ENCODE data around the gene BRD3OS. TPM values are rescaled to one million over a fixed set of nuclear protein-coding genes. Genes with fewer than 3 reads are reported as not detected.

BRD3OS gene
- total and polyA plus RNA-seq, 2 of the 13 experiments (the other 11 are each of a cell fraction or from before 2014, with no cell fraction given) = 4.9 to 5.7 TPM

DNA sequence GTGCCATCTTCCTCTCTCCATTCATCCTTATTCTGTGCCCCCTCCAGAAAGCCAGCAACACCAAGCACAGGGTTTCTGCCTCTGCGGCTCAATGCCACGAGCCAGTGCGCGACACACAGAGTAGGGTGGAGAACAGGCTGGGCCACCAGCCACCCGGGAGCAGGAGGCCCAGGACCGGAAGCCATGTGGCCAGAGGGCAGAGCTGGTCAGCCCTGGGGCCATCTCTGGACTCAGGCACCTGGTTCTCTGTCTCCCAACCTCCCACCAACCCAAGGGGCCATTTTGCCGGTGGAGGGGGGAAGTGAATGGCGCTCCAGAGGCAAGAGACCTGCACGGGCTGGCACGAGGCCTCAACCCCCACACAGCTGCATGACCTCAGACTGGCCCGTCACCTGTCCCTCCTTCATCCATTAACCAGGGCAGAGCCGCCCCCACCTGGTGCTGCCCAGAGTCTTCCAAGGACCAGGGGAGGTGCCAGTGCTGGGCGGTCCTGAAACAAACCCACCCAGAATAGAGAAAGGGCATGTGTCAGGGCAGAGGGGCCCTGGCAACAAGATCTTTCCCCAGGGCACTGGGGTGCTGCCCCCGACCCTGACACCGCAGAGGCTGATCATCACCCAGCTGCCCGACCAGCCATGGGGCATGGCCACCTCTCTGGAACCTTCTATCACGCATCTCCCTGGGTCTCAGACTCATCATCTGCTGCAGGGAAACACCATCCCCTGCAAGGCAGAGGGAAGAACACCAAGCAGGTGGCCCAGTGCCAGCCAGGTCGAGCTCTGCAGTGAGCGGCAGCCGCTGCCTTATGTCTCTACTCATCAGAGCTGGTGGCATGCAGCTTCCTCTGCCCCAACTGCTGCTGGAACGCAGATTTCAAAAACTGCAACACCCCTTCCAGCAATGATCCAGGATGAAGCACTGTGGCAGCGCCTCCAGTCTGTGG lies 45.1 kb upstream of the BRD3OS start (continued):
- TF ChIP-seq, protein P1, sequence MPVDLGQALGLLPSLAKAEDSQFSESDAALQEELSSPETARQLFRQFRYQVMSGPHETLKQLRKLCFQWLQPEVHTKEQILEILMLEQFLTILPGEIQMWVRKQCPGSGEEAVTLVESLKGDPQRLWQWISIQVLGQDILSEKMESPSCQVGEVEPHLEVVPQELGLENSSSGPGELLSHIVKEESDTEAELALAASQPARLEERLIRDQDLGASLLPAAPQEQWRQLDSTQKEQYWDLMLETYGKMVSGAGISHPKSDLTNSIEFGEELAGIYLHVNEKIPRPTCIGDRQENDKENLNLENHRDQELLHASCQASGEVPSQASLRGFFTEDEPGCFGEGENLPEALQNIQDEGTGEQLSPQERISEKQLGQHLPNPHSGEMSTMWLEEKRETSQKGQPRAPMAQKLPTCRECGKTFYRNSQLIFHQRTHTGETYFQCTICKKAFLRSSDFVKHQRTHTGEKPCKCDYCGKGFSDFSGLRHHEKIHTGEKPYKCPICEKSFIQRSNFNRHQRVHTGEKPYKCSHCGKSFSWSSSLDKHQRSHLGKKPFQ (CRISPR knock-in tag; IDR thresholded peaks at IDR 0.05; ENCODE audit: insufficient replicate concordance) = peak; percentile 59
- TF ChIP-seq, protein P2, sequence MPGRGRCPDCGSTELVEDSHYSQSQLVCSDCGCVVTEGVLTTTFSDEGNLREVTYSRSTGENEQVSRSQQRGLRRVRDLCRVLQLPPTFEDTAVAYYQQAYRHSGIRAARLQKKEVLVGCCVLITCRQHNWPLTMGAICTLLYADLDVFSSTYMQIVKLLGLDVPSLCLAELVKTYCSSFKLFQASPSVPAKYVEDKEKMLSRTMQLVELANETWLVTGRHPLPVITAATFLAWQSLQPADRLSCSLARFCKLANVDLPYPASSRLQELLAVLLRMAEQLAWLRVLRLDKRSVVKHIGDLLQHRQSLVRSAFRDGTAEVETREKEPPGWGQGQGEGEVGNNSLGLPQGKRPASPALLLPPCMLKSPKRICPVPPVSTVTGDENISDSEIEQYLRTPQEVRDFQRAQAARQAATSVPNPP (CRISPR knock-in tag; IDR thresholded peaks at IDR 0.05) = no peak
- TF ChIP-seq BRD4 (CRISPR knock-in tag; IDR thresholded peaks at IDR 0.05) (no peak), SMARCC2 (IDR thresholded peaks at IDR 0.05) (no peak), POLR2AphosphoS5 (IDR thresholded peaks at IDR 0.05; ENCODE audit: low read depth, low read length) (no peak), ZNF644 (CRISPR knock-in tag; IDR thresholded peaks at IDR 0.05; ENCODE audit: low read depth) (0 out of 2 replicates have a peak, but pooled peaks have one; percentile 26), ZNF768 (CRISPR knock-in tag; IDR thresholded peaks at IDR 0.05) (0 out of 2 replicates have a peak, but pooled peaks have one; percentile 9), AGO1 (IDR thresholded peaks at IDR 0.05; ENCODE audit: low read depth, low read length, poor library complexity, severe bottlenecking) (no peak), TRIM24 (CRISPR knock-in tag; IDR thresholded peaks at IDR 0.05) (no peak), GABPA (IDR thresholded peaks at IDR 0.05; ENCODE audit: low read depth, low read length) (no peak), GABPA (CRISPR knock-in tag; IDR thresholded peaks at IDR 0.05; ENCODE audit: low read depth) (no peak), PHF5A (CRISPR knock-in tag; IDR thresholded peaks at IDR 0.05; ENCODE audit: low read depth, unreplicated experiment) (no peak), PAX8 (CRISPR knock-in tag; IDR thresholded peaks at IDR 0.05; ENCODE audit: borderline replicate concordance) (no peak), ZNF44 (CRISPR knock-in tag; IDR thresholded peaks at IDR 0.05) (no peak), SNAI1 (CRISPR knock-in tag; IDR thresholded peaks at IDR 0.05; ENCODE audit: borderline replicate concordance) (no peak), ZNF274 (CRISPR knock-in tag; IDR thresholded peaks at IDR 0.05) (no peak), ZNF746 (CRISPR knock-in tag; IDR thresholded peaks at IDR 0.05) (no peak; the same call in 1 of the 2 replicates)
- TF ChIP-seq, protein P3, sequence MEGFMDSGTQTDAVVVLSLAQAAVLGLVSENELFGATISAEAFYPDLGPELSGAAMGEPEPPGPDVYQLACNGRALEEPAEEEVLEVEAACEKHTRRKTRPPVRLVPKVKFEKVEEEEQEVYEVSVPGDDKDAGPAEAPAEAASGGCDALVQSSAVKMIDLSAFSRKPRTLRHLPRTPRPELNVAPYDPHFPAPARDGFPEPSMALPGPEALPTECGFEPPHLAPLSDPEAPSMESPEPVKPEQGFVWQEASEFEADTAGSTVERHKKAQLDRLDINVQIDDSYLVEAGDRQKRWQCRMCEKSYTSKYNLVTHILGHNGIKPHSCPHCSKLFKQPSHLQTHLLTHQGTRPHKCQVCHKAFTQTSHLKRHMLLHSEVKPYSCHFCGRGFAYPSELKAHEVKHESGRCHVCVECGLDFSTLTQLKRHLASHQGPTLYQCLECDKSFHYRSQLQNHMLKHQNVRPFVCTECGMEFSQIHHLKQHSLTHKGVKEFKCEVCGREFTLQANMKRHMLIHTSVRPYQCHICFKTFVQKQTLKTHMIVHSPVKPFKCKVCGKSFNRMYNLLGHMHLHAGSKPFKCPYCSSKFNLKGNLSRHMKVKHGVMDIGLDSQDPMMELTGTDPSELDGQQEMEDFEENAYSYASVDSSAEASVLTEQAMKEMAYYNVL (CRISPR knock-in tag; IDR thresholded peaks at IDR 0.05; ENCODE audit: borderline replicate concordance) = no peak
- TF ChIP-seq, protein P4, sequence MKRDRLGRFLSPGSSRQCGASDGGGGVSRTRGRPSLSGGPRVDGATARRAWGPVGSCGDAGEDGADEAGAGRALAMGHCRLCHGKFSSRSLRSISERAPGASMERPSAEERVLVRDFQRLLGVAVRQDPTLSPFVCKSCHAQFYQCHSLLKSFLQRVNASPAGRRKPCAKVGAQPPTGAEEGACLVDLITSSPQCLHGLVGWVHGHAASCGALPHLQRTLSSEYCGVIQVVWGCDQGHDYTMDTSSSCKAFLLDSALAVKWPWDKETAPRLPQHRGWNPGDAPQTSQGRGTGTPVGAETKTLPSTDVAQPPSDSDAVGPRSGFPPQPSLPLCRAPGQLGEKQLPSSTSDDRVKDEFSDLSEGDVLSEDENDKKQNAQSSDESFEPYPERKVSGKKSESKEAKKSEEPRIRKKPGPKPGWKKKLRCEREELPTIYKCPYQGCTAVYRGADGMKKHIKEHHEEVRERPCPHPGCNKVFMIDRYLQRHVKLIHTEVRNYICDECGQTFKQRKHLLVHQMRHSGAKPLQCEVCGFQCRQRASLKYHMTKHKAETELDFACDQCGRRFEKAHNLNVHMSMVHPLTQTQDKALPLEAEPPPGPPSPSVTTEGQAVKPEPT (CRISPR knock-in tag; IDR thresholded peaks at IDR 0.05; ENCODE audit: low read depth) = no peak
- TF ChIP-seq, protein P5, sequence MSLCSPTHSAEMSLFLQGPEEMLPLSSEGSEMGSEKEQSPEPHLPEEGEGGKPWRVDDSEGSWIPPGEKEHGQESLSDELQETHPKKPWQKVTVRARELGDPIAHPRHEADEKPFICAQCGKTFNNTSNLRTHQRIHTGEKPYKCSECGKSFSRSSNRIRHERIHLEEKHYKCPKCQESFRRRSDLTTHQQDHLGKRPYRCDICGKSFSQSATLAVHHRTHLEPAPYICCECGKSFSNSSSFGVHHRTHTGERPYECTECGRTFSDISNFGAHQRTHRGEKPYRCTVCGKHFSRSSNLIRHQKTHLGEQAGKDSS (CRISPR knock-in tag; IDR thresholded peaks at IDR 0.05; ENCODE audit: borderline replicate concordance, low read depth) = no peak
- TF ChIP-seq, protein P6, sequence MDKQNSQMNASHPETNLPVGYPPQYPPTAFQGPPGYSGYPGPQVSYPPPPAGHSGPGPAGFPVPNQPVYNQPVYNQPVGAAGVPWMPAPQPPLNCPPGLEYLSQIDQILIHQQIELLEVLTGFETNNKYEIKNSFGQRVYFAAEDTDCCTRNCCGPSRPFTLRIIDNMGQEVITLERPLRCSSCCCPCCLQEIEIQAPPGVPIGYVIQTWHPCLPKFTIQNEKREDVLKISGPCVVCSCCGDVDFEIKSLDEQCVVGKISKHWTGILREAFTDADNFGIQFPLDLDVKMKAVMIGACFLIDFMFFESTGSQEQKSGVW (CRISPR knock-in tag; IDR thresholded peaks at IDR 0.05; ENCODE audit: borderline replicate concordance) = no peak
